ENCODE data around the gene LTBP2.

LTBP2 gene

DNA sequence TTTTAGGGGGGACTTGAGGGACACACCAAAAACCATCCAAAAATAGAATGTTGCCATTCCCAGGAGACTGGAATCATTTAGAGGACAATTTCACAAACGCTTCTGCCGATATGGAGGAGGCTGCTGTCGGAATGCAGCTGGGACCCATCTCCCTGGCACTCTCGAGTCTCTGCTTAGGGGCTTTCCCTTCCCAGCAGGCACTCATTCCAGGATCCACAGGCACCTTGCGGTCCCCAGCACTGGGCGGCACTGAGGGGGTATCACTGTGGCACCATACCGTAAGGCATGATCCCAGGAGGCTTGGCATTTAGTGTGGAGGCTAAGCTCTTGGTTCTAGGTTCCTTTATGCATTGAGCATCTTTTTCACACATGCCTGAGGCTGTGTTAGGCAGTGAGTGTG lies 36.6 kb upstream of the LTBP2 start:
- in situ Hi-C loops (cut with HindIII; ENCODE audit: low pct_unique_long_range_greater_than_20kb, low sequenced_read_pairs): no loop called here
- no peak for TF ChIP-seq JUND (IDR thresholded peaks at IDR 0.05; ENCODE audit: low read depth)
- DNase-seq (ENCODE audit: low read depth in 1 of 2, low spot score in 1 of 2): no peak

DNA sequence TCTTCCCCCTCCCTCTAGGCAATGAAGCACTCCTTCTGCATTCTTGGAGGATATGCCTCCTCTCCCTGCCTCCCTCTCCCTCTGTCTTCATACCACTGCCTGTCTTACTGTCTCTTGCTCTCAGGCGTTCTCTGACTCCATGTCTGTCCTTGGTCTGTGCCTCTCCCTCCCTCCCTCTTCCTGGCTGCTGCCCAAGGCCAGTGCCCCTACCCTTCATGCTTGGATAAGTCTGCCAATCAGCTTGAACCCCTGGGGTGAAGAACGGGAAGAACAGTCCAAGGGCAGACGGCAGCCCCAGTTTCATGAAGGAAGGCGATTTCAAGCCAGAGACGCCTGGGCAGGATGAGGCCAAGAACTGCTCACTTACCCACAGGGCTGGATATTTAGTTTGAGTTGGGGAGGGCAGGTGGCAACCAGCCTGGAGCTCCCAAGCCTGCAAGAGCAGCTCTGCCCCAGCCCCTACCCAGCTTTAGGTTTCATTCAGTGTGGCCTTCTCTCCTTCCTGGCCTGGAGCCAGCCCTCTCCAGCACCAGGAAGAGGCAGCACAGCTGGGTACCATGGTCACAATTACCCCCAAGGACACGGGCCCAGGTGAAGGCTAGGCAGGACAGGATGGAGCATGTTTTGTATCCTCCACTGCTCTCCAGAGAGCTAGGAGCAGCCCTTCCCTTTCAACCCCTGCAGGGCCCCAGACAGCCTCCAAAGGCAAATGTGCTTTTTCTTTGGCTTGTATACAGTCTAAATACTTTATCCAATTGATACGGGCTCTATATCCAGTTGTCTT lies 35.8 kb upstream of the LTBP2 start:
- no peak for TF ChIP-seq JUND (IDR thresholded peaks at IDR 0.05; ENCODE audit: low read depth)
- DNase-seq (ENCODE audit: low read depth in 1 of 2, low spot score in 1 of 2): peak in 1 of 2 experiments; percentile 35
- in situ Hi-C loops (cut with HindIII; ENCODE audit: low pct_unique_long_range_greater_than_20kb, low sequenced_read_pairs): no loop called here

DNA sequence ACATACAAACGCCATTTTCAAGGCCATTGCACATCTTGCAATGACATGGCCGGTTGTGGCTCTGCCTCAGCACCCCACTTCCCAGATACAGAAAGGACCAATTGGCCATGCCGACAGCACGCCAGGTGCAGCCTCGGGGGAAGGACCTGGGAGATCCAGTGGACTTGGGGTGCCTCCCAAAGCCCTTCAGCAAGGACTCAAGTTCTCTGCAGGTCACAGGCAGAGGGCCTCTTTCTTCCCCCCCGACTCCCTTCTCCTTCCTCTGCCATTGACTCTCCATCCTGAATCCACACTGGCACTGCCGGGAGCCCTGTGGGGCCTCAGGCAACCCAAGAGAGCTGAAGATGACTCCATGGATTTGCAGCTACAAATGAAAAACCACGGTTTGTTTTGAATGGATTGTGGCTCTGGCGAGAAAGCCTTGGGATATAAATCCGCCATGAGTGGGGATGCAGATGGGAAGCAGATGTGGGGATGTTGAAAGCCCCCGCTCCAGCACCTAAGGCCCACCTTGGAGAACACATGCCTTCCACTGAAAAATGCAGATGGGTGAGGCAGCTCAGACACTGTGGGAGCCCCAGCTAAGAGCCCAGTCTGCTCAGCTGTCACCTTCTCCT lies 35.1 kb upstream of the LTBP2 start:
- in situ Hi-C loops (cut with HindIII; ENCODE audit: low pct_unique_long_range_greater_than_20kb, low sequenced_read_pairs): no loop called here
- TF ChIP-seq JUND (IDR thresholded peaks at IDR 0.05; ENCODE audit: low read depth): no peak
- no peak for DNase-seq (ENCODE audit: low read depth in 1 of 2, low spot score in 1 of 2)

DNA sequence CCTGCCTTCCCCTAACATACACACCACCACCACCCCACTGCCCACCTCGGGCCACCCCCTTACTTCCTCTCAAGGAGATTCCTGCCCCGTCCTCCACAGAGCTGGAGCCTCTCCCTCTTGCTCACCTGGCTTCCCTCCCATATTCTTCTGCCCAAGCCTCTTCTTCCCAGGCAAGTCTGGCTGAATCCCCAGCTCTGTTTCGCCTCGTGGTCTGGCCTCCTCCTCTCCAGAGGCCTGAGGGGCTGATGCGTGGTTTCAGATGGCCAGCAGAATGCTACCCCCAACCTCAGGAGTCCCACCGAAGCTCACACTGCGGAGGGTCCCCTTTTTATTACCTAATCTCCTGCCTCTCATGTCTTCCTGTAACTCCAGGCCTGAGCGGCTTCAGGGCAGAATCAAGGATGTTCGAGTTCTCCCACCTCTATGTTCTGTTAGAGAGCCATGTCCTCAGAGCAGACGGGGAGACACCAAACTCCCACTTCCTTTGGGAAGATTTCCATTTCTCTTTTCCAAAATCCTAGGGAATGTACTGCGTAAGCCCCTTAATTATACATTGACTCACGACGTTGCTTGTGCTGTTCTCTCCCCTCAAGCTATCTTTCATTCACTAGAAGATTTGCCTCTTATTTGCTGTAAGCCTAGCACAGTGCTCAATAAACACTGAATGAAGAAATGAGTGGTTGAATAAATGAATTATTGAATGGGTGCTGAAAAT lies 33.9 kb upstream of the LTBP2 start:
- DNase-seq (ENCODE audit: low read depth in 1 of 2, low spot score in 1 of 2): no peak
- no peak for TF ChIP-seq JUND (IDR thresholded peaks at IDR 0.05; ENCODE audit: low read depth)
- in situ Hi-C loops (cut with HindIII; ENCODE audit: low pct_unique_long_range_greater_than_20kb, low sequenced_read_pairs): no loop called here

DNA sequence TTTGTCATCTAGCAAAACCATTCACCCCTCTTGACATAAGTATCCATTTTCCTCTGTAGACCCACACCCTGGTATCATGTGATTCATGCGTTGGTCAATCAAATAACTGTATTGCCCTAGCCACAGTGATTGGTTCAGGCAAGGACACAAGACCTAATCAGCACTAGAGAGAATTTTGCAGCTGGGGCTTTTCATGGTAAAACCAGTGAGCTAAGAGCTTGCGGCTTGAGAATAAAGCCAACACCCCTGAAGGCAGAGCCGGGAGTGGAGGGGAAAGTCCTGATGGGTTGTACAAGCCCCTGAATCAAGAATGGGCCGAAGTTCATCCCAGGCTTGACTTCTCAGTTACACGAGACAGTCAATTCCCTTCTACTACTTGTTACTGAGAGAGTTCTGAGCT lies 33.2 kb upstream of the LTBP2 start:
- no peak for TF ChIP-seq JUND (IDR thresholded peaks at IDR 0.05; ENCODE audit: low read depth)
- DNase-seq (ENCODE audit: low read depth in 1 of 2, low spot score in 1 of 2): no peak
- in situ Hi-C loops (cut with HindIII; ENCODE audit: low pct_unique_long_range_greater_than_20kb, low sequenced_read_pairs): no loop called here

DNA sequence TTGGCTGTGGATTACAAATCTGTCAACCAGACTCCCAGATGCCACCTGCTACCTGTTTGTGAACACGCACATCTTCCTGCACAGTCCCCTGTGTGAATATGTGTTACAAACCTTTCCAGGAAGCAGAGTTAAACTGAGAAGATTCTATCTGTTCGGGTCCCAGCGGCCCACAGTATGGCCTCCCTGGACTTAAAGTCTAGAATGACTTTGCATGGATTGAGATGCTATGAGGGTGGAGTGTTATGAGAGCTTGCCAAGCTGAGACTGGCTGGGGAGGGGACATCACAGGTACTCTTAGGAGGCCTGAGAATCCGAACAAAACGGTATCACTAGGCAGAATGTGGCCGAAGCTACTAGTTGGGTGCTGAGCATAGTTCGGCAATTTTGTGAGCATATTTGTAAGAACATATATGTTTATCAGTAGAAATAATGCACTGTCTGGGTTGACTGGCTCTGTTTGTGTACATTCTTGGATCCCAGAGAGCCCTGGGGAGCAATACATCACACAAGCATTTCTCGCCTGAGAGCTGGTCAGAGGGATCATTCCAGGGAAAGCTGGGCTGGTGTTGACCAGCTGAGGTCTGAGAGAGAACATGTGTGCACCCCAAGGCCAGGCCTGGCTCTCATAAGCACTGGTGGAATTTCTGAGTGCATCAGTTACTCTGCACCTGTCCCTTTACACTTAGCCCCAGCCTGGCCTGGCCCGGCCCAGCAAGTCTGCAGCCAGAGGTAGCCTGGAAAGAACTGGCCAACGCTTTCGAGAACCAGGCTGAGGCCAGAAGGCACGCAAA lies 29.8 kb upstream of the LTBP2 start:
- DNase-seq (ENCODE audit: low read depth in 1 of 2, low spot score in 1 of 2): no peak
- TF ChIP-seq JUND (IDR thresholded peaks at IDR 0.05; ENCODE audit: low read depth): no peak

DNA sequence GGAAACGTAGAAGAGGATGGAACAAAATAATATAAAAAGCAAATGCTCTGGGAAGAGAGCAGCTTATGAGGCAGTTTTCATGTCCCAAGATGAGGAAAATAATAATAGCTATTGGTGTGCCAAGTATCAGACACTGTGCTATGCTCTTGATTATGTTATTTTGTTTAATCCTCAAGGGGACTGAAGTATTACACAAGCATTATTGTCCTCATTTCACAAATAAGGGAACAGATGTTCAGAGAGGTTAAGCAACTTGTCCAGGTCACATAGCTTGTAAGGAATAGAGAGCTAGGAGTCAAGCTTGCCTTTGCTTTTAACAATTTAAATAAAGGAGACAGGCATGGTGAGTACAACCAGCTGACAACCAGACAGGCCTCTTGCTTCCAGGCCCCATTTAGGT lies 26.9 kb upstream of the LTBP2 start:
- DNase-seq (ENCODE audit: low read depth in 1 of 2, low spot score in 1 of 2): no peak
- in situ Hi-C loops (cut with HindIII; ENCODE audit: low pct_unique_long_range_greater_than_20kb, low sequenced_read_pairs): no loop called here
- TF ChIP-seq JUND (IDR thresholded peaks at IDR 0.05; ENCODE audit: low read depth): no peak

More for the DNA sequence above, 29.8 kb upstream of the LTBP2 start:
- in situ Hi-C loops (cut with HindIII; ENCODE audit: low pct_unique_long_range_greater_than_20kb, low sequenced_read_pairs): no loop called here

DNA sequence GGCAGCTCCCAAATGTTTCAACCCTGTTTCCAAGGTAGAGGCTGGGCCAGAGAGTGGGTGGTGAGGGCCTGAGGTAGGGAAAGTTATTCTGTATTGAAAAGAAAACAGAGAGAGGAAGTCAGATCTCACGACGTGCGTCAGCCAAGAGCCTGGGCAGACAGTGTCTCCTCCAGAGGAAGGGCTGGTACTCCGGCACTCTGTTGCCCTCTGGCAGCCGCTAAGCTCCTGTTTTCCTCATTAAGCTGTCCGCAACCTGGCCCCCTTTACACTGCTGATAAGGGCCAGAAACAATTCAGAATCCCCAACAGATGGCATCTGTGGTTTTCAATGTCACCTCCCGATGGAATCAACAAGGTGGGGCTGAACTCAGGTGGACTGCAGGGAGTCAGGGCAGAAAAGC lies 26.0 kb upstream of the LTBP2 start:
- in situ Hi-C loops (cut with HindIII; ENCODE audit: low pct_unique_long_range_greater_than_20kb, low sequenced_read_pairs): no loop called here
- no peak for TF ChIP-seq JUND (IDR thresholded peaks at IDR 0.05; ENCODE audit: low read depth)
- no peak for DNase-seq (ENCODE audit: low read depth in 1 of 2, low spot score in 1 of 2)

DNA sequence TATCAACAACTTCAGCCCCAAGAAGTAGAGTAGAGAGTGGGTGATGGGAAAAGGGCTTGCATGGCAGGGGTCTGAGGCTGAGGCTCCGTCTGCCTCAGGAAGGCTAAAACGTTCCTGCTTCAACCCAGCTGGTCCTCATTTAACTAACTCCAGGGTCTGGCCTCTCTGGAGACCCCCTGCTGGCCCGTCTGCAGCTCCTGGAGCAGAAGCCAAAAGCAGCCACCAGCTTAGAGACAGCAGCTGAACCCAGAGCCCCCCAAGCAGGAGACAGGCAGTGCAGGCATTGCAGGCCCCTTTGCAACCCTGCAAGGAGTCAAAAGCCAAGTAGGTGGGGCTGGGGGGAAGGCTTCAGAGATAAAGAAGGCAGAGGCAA lies 25.1 kb upstream of the LTBP2 start:
- in situ Hi-C loops (cut with HindIII; ENCODE audit: low pct_unique_long_range_greater_than_20kb, low sequenced_read_pairs): no loop called here
- no peak for TF ChIP-seq JUND (IDR thresholded peaks at IDR 0.05; ENCODE audit: low read depth)
- no peak for DNase-seq (ENCODE audit: low read depth in 1 of 2, low spot score in 1 of 2)

DNA sequence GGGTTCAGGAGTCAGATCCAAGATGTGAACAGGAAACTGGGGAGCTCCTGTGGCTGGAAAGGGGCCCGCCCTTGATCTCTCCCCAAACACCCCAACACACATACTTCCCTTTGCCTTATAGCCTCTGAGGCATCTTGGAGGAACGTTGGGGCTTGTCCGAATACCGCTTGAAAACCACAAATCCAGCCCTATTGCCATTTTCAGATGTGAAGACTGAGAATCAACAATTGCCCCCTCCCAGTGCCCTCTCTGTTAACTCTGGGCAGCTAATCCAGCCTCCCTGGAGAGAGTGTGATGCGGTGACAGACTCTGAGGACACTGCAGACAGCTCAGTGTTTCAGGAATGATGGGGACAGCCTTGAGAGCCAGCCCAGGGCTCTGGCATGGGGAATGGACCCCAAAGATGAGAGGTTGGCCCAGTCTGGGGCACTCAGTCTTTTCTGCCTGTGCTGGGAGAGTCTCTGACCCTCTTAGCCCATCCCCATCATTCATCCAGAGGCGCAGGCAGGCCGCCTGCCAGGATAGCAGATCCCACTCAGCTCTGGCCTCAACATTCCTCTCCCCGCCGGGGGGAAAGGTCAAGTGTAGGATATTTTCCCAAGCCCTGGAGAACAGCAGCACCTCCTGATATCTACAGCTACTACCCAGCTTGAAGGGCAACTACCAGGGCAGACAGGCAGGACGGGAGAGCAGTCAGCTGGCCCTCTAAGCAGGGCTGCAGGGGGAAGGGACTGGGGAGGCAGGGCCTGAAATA lies 24.6 kb upstream of the LTBP2 start:
- TF ChIP-seq JUND (IDR thresholded peaks at IDR 0.05; ENCODE audit: low read depth): no peak
- no peak for DNase-seq (ENCODE audit: low read depth in 1 of 2, low spot score in 1 of 2)
- in situ Hi-C loops (cut with HindIII; ENCODE audit: low pct_unique_long_range_greater_than_20kb, low sequenced_read_pairs): no loop called here

DNA sequence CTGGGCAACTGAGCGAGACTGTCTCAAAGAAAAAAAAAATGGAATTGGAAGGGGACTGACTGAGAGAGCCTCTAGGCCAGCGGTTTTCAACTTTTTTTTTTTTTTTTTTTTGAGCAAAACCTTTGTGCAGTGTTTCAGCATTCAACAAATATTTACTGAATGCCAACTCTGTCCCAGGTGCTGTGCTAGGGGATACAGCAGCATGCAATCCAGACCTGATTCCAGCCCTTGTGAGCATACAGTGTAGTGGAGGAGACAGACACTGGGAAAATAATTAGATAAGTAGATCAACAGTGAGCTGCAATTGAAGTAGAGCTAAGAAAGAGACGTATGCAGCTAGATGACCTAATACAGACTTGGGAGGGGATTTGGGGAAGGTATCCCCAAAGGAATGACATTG lies 23.8 kb upstream of the LTBP2 start:
- TF ChIP-seq JUND (IDR thresholded peaks at IDR 0.05; ENCODE audit: low read depth): no peak
- in situ Hi-C loops (cut with HindIII; ENCODE audit: low pct_unique_long_range_greater_than_20kb, low sequenced_read_pairs): no loop called here
- DNase-seq (ENCODE audit: low read depth in 1 of 2, low spot score in 1 of 2): no peak

DNA sequence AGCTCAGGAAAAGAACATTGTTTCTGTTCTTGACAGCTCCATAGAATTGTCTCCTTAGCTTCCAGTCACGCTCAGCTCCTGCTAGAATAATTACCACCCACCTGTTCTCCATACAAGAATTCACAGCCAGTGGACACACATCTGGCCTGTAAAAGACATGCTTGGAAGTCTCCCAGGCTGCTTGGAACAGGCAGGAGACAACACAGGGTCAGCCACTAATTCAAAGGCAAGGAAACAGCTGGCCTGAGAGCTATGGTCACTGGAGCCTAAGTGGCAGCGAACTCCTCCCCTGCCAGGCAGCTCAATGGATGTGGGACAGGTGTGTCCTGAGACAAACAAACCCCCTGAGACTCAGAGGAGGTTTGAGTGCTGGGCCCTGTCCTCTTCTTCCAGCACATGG lies 22.9 kb upstream of the LTBP2 start:
- in situ Hi-C loops (cut with HindIII; ENCODE audit: low pct_unique_long_range_greater_than_20kb, low sequenced_read_pairs): no loop called here
- TF ChIP-seq JUND (IDR thresholded peaks at IDR 0.05; ENCODE audit: low read depth): no peak
- DNase-seq (ENCODE audit: low read depth in 1 of 2, low spot score in 1 of 2): no peak

Measured in T47D (cell line).